Mammary epithelial cell (primary cell): ENCODE data around the gene PLA2G2D.

ENCODE experiments used
- EZH2 ChIP-seq: IDR thresholded peaks from 2 replicates; pipeline ENCODE4 v1.6.1; 2012; ENCODE audit warnings: low read length, inconsistent platforms, borderline replicate concordance
- TF ChIP-seq, protein P1 (sequence below), 2 donors: IDR thresholded peaks in 1 of 2; conservative IDR thresholded peaks in 1 of 2; 2 replicates each; pipeline ENCODE4 v1.5.1; 2011 to 2012; ENCODE audit warnings: inconsistent platforms in 2 of 2, low read length in 2 of 2, mild to moderate bottlenecking in 2 of 2, control low read depth in 1 of 2, low read depth in 1 of 2; ENCODE audit not compliant: insufficient read depth in 1 of 2; ENCODE audit errors: extremely low read depth in 1 of 2

DNA sequence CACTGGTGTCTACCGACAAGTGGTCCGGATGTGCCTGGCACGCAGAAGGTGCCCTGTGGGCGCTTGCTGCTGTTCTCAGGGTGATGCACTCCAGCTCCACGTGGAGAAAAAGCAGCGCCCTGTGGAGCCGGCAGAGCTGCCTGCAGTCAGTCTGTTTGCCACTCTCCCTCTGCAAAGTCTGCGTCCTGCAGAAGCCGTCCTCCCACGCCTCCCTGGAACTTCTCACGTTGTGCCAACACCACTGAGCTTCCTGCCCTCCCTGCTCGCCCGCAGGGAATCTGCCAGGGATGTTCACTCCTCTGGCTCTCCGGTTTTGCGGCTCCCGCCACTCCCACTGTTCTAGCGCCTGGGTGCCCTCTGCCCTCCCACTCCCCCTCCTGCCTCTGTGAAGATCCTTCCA, 46.7 kb upstream of the PLA2G2D start:
- TF ChIP-seq, protein P1, sequence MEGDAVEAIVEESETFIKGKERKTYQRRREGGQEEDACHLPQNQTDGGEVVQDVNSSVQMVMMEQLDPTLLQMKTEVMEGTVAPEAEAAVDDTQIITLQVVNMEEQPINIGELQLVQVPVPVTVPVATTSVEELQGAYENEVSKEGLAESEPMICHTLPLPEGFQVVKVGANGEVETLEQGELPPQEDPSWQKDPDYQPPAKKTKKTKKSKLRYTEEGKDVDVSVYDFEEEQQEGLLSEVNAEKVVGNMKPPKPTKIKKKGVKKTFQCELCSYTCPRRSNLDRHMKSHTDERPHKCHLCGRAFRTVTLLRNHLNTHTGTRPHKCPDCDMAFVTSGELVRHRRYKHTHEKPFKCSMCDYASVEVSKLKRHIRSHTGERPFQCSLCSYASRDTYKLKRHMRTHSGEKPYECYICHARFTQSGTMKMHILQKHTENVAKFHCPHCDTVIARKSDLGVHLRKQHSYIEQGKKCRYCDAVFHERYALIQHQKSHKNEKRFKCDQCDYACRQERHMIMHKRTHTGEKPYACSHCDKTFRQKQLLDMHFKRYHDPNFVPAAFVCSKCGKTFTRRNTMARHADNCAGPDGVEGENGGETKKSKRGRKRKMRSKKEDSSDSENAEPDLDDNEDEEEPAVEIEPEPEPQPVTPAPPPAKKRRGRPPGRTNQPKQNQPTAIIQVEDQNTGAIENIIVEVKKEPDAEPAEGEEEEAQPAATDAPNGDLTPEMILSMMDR (conservative IDR thresholded peaks at IDR 0.05 in 1 of 2, IDR thresholded peaks at IDR 0.05 in 1 of 2; ENCODE audit: extremely low read depth in 1 of 2, insufficient read depth in 1 of 2, low read depth in 1 of 2, low read length in 2 of 2), result no peak
- TF ChIP-seq EZH2, result no peak
